WTC11 (cell line): Measurements from ENCODE around the gene KRT34.

ENCODE experiments used
- CREM ChIP-seq: sonication (generic); formaldehyde crosslinking; IDR thresholded peaks from 2 replicates; pipeline ENCODE4 v1.8.1; 2022; ENCODE audit warnings: mild to moderate bottlenecking, missing genetic modification reagents, moderate library complexity
- GABPB1 ChIP-seq: sonication (generic); formaldehyde crosslinking; IDR thresholded peaks from 2 replicates; pipeline ENCODE4 v1.8.1; 2023; ENCODE audit warnings: mild to moderate bottlenecking, missing genetic modification reagents
- JUN ChIP-seq: sonication (generic); formaldehyde crosslinking; IDR thresholded peaks from 2 replicates; pipeline ENCODE4 v1.8.0; 2023; ENCODE audit warnings: mild to moderate bottlenecking, missing genetic modification reagents
- NR2C2 ChIP-seq: sonication (generic); formaldehyde crosslinking; IDR thresholded peaks from 2 replicates; pipeline ENCODE4 v1.8.0; 2022; ENCODE audit warnings: mild to moderate bottlenecking, missing genetic modification reagents
- SMAD4 ChIP-seq: sonication (generic); formaldehyde crosslinking; IDR thresholded peaks from 2 replicates; pipeline ENCODE4 v1.8.0; 2022; ENCODE audit warnings: mild to moderate bottlenecking, missing genetic modification reagents
- SP1 ChIP-seq: sonication (generic); formaldehyde crosslinking; conservative IDR thresholded peaks from 2 replicates; pipeline ENCODE4 v1.8.1; 2022; ENCODE audit warnings: missing genetic modification reagents
- TF ChIP-seq, protein P1 (sequence below): fragments of 200-600 bp; IDR thresholded peaks from 2 replicates; pipeline ENCODE4 v1.8.0; 2022; ENCODE audit warnings: antibody characterized with exemption
- TF ChIP-seq, protein P2 (sequence below): sonication (generic); formaldehyde crosslinking; IDR thresholded peaks from 2 replicates; pipeline ENCODE4 v1.8.1; 2022; ENCODE audit warnings: missing genetic modification reagents, borderline replicate concordance
- TF ChIP-seq, protein P3 (sequence below): sonication (generic); formaldehyde crosslinking; IDR thresholded peaks from 2 replicates; pipeline ENCODE4 v1.8.1; 2023; ENCODE audit warnings: mild to moderate bottlenecking, missing genetic modification reagents, moderate library complexity

DNA sequence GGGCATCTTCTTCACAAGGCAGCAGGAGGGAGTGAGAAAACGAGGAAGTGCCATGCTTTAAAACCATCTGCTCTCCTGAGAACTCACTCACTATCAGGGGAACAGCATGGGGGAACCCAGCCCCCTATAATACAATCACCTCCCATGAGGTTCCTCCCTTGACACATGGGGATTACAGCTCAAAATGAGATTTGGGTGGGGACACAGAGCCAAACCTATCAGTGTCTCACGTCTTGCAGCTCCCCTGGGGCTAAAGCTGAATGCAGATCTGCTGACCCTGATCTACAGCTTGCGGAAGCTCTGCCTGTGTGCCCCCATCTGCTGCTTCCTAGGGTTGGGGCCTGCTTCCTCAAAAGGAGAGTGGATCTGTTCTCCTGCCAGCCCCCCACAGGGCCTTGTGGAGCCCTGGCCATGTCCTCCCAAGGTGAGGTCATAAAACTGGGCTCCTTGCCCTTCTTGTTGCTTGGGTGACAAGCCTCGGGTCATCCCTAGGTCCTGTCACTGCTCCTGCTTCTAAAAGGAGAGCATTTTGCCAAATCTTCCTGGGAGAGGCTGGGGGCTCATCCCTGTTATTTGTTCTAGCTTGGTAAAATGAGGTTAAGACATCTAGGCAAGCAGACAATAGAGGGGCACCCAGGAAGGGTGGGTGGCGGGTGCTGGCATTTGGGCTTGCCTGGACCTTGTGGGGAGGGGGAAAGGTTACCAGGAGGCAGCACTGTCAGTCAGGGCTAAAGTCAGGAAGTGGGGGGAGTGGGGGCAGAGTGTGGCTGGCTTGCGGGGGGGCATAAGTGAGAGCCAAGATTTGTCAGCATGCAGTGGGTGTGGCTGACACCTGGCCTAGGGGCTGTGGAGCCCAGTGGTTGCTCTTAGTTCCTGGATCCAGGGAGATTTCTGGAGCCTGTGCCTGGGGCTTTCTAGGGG is 47.5 kb downstream of the KRT34 start:
- TF ChIP-seq NR2C2 (CRISPR knock-in tag) (no peak), GABPB1 (CRISPR knock-in tag) (no peak), CREM (CRISPR knock-in tag) (no peak), SMAD4 (CRISPR knock-in tag) (no peak), JUN (CRISPR knock-in tag) (no peak), SP1 (no peak)
- TF ChIP-seq, protein P1, sequence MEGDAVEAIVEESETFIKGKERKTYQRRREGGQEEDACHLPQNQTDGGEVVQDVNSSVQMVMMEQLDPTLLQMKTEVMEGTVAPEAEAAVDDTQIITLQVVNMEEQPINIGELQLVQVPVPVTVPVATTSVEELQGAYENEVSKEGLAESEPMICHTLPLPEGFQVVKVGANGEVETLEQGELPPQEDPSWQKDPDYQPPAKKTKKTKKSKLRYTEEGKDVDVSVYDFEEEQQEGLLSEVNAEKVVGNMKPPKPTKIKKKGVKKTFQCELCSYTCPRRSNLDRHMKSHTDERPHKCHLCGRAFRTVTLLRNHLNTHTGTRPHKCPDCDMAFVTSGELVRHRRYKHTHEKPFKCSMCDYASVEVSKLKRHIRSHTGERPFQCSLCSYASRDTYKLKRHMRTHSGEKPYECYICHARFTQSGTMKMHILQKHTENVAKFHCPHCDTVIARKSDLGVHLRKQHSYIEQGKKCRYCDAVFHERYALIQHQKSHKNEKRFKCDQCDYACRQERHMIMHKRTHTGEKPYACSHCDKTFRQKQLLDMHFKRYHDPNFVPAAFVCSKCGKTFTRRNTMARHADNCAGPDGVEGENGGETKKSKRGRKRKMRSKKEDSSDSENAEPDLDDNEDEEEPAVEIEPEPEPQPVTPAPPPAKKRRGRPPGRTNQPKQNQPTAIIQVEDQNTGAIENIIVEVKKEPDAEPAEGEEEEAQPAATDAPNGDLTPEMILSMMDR: no peak
- TF ChIP-seq, protein P2, sequence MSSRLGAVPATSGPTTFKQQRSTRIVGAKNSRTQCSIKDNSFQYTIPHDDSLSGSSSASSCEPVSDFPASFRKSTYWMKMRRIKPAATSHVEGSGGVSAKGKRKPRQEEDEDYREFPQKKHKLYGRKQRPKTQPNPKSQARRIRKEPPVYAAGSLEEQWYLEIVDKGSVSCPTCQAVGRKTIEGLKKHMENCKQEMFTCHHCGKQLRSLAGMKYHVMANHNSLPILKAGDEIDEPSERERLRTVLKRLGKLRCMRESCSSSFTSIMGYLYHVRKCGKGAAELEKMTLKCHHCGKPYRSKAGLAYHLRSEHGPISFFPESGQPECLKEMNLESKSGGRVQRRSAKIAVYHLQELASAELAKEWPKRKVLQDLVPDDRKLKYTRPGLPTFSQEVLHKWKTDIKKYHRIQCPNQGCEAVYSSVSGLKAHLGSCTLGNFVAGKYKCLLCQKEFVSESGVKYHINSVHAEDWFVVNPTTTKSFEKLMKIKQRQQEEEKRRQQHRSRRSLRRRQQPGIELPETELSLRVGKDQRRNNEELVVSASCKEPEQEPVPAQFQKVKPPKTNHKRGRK (CRISPR knock-in tag): no peak
- TF ChIP-seq, protein P3, sequence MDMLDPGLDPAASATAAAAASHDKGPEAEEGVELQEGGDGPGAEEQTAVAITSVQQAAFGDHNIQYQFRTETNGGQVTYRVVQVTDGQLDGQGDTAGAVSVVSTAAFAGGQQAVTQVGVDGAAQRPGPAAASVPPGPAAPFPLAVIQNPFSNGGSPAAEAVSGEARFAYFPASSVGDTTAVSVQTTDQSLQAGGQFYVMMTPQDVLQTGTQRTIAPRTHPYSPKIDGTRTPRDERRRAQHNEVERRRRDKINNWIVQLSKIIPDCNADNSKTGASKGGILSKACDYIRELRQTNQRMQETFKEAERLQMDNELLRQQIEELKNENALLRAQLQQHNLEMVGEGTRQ (CRISPR knock-in tag): no peak
